Neural progenitor cell (in vitro differentiated cells): ENCODE data around the gene PERM1.
A peak's percentile ranks its signal among the peaks of the same experiment; 100 is the strongest.

Source experiments
- EZH2 ChIP-seq: fragments of 200-600 bp; sonication (generic); IDR thresholded peaks from 2 replicates; pipeline ENCODE4 v1.6.1; 2017; ENCODE audit warnings: antibody characterized with exemption, mild to moderate bottlenecking, moderate library complexity
- EZH2phosphoT487 ChIP-seq: fragments of 200-600 bp; sonication (generic); IDR thresholded peaks from 2 replicates; pipeline ENCODE4 v1.6.1; 2017; ENCODE audit warnings: antibody characterized with exemption
- TF ChIP-seq, protein P1 (sequence below): fragments of 200-600 bp; sonication (generic); IDR thresholded peaks from 2 replicates; pipeline ENCODE4 v1.5.1; 2017; ENCODE audit warnings: antibody characterized with exemption, mild to moderate bottlenecking

- TF ChIP-seq, protein P1, sequence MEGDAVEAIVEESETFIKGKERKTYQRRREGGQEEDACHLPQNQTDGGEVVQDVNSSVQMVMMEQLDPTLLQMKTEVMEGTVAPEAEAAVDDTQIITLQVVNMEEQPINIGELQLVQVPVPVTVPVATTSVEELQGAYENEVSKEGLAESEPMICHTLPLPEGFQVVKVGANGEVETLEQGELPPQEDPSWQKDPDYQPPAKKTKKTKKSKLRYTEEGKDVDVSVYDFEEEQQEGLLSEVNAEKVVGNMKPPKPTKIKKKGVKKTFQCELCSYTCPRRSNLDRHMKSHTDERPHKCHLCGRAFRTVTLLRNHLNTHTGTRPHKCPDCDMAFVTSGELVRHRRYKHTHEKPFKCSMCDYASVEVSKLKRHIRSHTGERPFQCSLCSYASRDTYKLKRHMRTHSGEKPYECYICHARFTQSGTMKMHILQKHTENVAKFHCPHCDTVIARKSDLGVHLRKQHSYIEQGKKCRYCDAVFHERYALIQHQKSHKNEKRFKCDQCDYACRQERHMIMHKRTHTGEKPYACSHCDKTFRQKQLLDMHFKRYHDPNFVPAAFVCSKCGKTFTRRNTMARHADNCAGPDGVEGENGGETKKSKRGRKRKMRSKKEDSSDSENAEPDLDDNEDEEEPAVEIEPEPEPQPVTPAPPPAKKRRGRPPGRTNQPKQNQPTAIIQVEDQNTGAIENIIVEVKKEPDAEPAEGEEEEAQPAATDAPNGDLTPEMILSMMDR = no peak
- TF ChIP-seq EZH2 (peak; percentile 80), EZH2phosphoT487 (peak; percentile 52)
Measured at GRCh38 chr1:941588-942383, 40.1 kb downstream of the PERM1 start.
